Activated CD4-positive, CD25-positive, alpha-beta regulatory T cell treated with anti-CD3 and anti-CD28 coated beads, Interleukin-2, amount 50 U/mL, for 72 hours (primary cell): ENCODE results near the gene PSMB8.

Source experiments
- DNase-seq: peaks from one replicate; pipeline ENCODE4 v3.0.0; 2021

The PSMB8 gene

GRCh38 chr6:32855467-32856174 is 11.8 kb upstream of the PSMB8 start:
- no peak for DNase-seq

- no peak for DNase-seq
These were observed 10.7 kb upstream of the PSMB8 start for GRCh38 chr6:32854376-32855178.

- peak; percentile 90 for DNase-seq
These were observed 9.9 kb upstream of the PSMB8 start, which contains the start of the genes PSMB9 and TAP1 for GRCh38 chr6:32853541-32854375. Gene PSMB9, plus strand, starts transcription at chr6:32854192. Its CDS starts 38 bp downstream, at chr6:32854230. Gene TAP1, minus strand, starts transcription at chr6:32853704. Its CDS starts 68 bp downstream, at chr6:32853636.

- DNase-seq, result peak; percentile 80
These were observed 9.1 kb upstream of the PSMB8 start for GRCh38 chr6:32852844-32853540.

- peak; percentile 54 for DNase-seq
These were observed 8.4 kb upstream of the PSMB8 start for GRCh38 chr6:32852018-32852843.

- no peak for DNase-seq
These were observed 7.2 kb upstream of the PSMB8 start for GRCh38 chr6:32851025-32851424.

GRCh38 chr6:32849126-32849525 is 5.3 kb upstream of the PSMB8 start:
- DNase-seq, result no peak

GRCh38 chr6:32847795-32848194 is 3.9 kb upstream of the PSMB8 start:
- DNase-seq, result no peak

GRCh38 chr6:32847004-32847403 is 3.2 kb upstream of the PSMB8 start:
- DNase-seq, result no peak

- peak; percentile 50 for DNase-seq
These were observed 1.6 kb upstream of the PSMB8 start for GRCh38 chr6:32845384-32845884.

- DNase-seq, result no peak
These were observed 1.1 kb upstream of the PSMB8 start for GRCh38 chr6:32844839-32845383.

- no peak for DNase-seq
These were observed 392 bp downstream of the PSMB8 start for GRCh38 chr6:32843331-32843978.

- DNase-seq, result no peak
These were observed 1.2 kb downstream of the PSMB8 start for GRCh38 chr6:32842690-32843089.

GRCh38 chr6:32842021-32842650 is 1.7 kb downstream of the PSMB8 start:
- DNase-seq, result no peak

- DNase-seq, result no peak
These were observed 3.1 kb downstream of the PSMB8 start for GRCh38 chr6:32840604-32841246.

GRCh38 chr6:32839356-32839755 is 4.5 kb downstream of the PSMB8 start:
- DNase-seq, result no peak

- peak; percentile 99 for DNase-seq
These were observed 5.5 kb downstream of the PSMB8 start, which contains the start of gene TAP2 for GRCh38 chr6:32838114-32838958. Gene TAP2, minus strand, starts transcription at chr6:32838739. Its CDS starts 506 bp downstream, at chr6:32838233.

GRCh38 chr6:32837651-32838113 is 6.2 kb downstream of the PSMB8 start:
- no peak for DNase-seq
